MM.1S (cell line): ENCODE measurements around the gene ACE.
A peak's percentile ranks its signal among the peaks of the same experiment; 100 is the strongest.

ENCODE experiments used
- DNase-seq: peaks from one replicate; pipeline ENCODE4 v3.0.0-alpha.2; 2015
- H2AFZ ChIP-seq: fragments of 300-600 bp; sonication (generic); 2 replicates; pipeline ENCODE4 v1.6.0; 2016; ENCODE audit warnings: antibody characterized with exemption, low read length
- H3F3A ChIP-seq: fragments of 300-600 bp; sonication (generic); 2 replicates; pipeline ENCODE4 v1.6.1; 2016; ENCODE audit warnings: mild to moderate bottlenecking, antibody characterized with exemption, low read length, moderate library complexity, mixed read lengths; ENCODE audit not compliant: insufficient read depth
- H3K27ac ChIP-seq: fragments of 300-600 bp; sonication (generic); 2 replicates; pipeline ENCODE4 v1.5.1; 2016; ENCODE audit warnings: mild to moderate bottlenecking, low read length
- H3K27me3 ChIP-seq: fragments of 300-600 bp; sonication (generic); replicated peaks from 2 replicates; pipeline ENCODE4 v1.6.0; 2016; ENCODE audit warnings: low read length; ENCODE audit not compliant: insufficient read depth
- H3K36me3 ChIP-seq: fragments of 300-600 bp; sonication (generic); replicated peaks from 2 replicates; pipeline ENCODE4 v1.6.1; 2016; ENCODE audit warnings: mild to moderate bottlenecking, low read length, mixed read lengths; ENCODE audit not compliant: insufficient read depth
- H3K4me1 ChIP-seq: fragments of 300-600 bp; sonication (generic); 2 replicates; pipeline ENCODE4 v1.6.1; 2016; ENCODE audit warnings: low read length, mixed read lengths
- H3K4me2 ChIP-seq: fragments of 300-600 bp; sonication (generic); 2 replicates; pipeline ENCODE4 v1.6.0; 2016; ENCODE audit warnings: low read depth, low read length
- H3K4me3 ChIP-seq: fragments of 300-600 bp; sonication (generic); 2 replicates; pipeline ENCODE4 v1.5.1; 2016; ENCODE audit warnings: low read length, mixed read lengths
- H3K79me2 ChIP-seq: fragments of 300-600 bp; sonication (generic); 2 replicates; pipeline ENCODE4 v1.6.1; 2016; ENCODE audit warnings: mixed run types, low read length, mixed read lengths
- H3K9ac ChIP-seq: fragments of 300-600 bp; sonication (generic); 2 replicates; pipeline ENCODE4 v1.6.1; 2016; ENCODE audit warnings: low read length, mixed read lengths
- H3K9me2 ChIP-seq: fragments of 300-600 bp; sonication (generic); replicated peaks from 2 replicates; pipeline ENCODE4 v1.6.1; 2016; ENCODE audit warnings: mild to moderate bottlenecking, low read length, mixed read lengths; ENCODE audit not compliant: insufficient read depth
- H3K9me3 ChIP-seq: fragments of 300-600 bp; sonication (generic); replicated peaks from 2 replicates; pipeline ENCODE4 v1.6.1; 2016; ENCODE audit warnings: mild to moderate bottlenecking, low read length, mixed read lengths; ENCODE audit not compliant: insufficient read depth
- H4K20me1 ChIP-seq: fragments of 300-600 bp; sonication (generic); 2 replicates; pipeline ENCODE4 v1.6.1; 2016; ENCODE audit warnings: mild to moderate bottlenecking, low read length, moderate library complexity, mixed read lengths; ENCODE audit not compliant: insufficient read depth
- EZH2 ChIP-seq: fragments of 300-600 bp; sonication (generic); optimal IDR thresholded peaks from 2 replicates; pipeline ENCODE3; 2017; ENCODE audit warnings: low read depth, mild to moderate bottlenecking, antibody characterized with exemption, low read length, mixed read lengths
- EZH2phosphoT487 ChIP-seq: fragments of 300-600 bp; sonication (generic); IDR thresholded peaks from 2 replicates; pipeline ENCODE4 v1.6.1; 2018; ENCODE audit warnings: antibody characterized with exemption, low read length
- TF ChIP-seq, protein P1 (sequence below): fragments of 300-600 bp; sonication (generic); IDR thresholded peaks from 2 replicates; pipeline ENCODE4 v1.5.1; 2016; ENCODE audit warnings: antibody characterized with exemption, low read length, mixed read lengths

Gene ACE

DNA sequence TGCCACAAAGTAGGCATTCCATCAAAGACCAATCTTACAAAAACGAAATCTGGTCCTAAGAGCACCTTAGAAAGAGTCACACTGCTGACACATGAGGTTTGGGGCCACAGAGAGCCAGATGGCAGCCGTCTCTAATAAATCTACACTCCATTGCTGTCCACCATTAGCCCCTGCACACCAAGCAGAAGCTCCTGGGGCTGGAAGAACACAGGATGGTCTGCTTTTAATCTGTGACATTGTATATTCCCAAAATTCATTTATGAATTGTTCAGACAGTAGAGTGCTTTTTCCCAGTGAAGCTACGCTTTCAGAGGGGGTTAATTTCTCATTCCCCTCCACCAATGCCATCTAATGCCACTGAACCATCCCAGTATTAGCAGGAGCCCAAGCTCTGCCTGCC lies 32.4 kb upstream of the ACE start:
- H3K4me3 ChIP-seq, result no peak overlapping the region
- DNase-seq, result no peak
- peaks cover 8% of the 10 kb centered on the region; the same call in 1 of the 2 replicates for H3K4me1 ChIP-seq

DNA sequence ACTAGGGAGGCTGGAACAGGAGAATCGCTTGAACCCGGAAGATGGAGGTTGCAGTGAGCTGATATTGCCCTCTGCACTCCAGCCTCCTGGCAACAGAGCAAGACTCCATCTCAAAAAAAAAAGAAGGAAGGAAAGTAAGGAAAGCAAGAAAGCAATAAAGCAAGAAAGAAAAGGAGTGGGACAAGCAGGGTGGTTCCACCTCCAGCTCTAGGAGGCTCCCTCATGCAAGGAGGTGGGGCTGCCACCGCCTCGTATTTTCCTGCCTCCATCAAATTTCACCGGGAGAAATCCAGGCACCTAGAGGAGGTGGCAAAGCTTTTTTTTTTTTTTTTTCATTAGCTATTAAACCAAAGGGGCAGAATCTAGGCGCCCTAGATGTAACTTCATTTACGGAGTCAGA lies 31.8 kb upstream of the ACE start:
- no peaks in the 10 kb centered on the region for H3K9me2 ChIP-seq
- DNase-seq, result no peak
- TF ChIP-seq EZH2phosphoT487, result no peak
- TF ChIP-seq, protein P1, sequence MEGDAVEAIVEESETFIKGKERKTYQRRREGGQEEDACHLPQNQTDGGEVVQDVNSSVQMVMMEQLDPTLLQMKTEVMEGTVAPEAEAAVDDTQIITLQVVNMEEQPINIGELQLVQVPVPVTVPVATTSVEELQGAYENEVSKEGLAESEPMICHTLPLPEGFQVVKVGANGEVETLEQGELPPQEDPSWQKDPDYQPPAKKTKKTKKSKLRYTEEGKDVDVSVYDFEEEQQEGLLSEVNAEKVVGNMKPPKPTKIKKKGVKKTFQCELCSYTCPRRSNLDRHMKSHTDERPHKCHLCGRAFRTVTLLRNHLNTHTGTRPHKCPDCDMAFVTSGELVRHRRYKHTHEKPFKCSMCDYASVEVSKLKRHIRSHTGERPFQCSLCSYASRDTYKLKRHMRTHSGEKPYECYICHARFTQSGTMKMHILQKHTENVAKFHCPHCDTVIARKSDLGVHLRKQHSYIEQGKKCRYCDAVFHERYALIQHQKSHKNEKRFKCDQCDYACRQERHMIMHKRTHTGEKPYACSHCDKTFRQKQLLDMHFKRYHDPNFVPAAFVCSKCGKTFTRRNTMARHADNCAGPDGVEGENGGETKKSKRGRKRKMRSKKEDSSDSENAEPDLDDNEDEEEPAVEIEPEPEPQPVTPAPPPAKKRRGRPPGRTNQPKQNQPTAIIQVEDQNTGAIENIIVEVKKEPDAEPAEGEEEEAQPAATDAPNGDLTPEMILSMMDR, result no peak
- no peak for TF ChIP-seq EZH2
- H3F3A ChIP-seq, result no peaks in the 10 kb centered on the region; the same call in 1 of the 2 replicates
- H4K20me1 ChIP-seq, result no peaks in the 10 kb centered on the region
- H3K27me3 ChIP-seq, result no peaks in the 10 kb centered on the region
- H2AFZ ChIP-seq, result no peak overlapping the region
- no peaks in the 10 kb centered on the region for H3K9me3 ChIP-seq
- H3K4me3 ChIP-seq, result peak overlapping the region; percentile 74; the same call in 1 of the 2 replicates
- H3K4me2 ChIP-seq, result peak overlapping the region; percentile 100
- H3K79me2 ChIP-seq, result no peaks in the 10 kb centered on the region
- H3K27ac ChIP-seq, result no peak overlapping the region
- H3K9ac ChIP-seq, result peak overlapping the region; percentile 74; the same call in 1 of the 2 replicates
- H3K4me1 ChIP-seq, result 0 out of 2 replicates have a peak, but pooled peaks cover 4% of the 10 kb centered on the region
- H3K36me3 ChIP-seq, result no peaks in the 10 kb centered on the region

More for the DNA sequence above, 32.4 kb upstream of the ACE start:
- H2AFZ ChIP-seq, result no peak overlapping the region
- H3K27ac ChIP-seq, result no peak overlapping the region
- no peaks in the 10 kb centered on the region for H4K20me1 ChIP-seq
- TF ChIP-seq EZH2 (no peak), EZH2phosphoT487 (no peak)
- TF ChIP-seq, protein P1, result no peak
- no peaks in the 10 kb centered on the region for H3K36me3 ChIP-seq
- H3K9me3 ChIP-seq, result no peaks in the 10 kb centered on the region
- no peak overlapping the region for H3K9ac ChIP-seq
- H3K27me3 ChIP-seq, result no peaks in the 10 kb centered on the region
- no peaks in the 10 kb centered on the region; the same call in 1 of the 2 replicates for H3F3A ChIP-seq
- no peaks in the 10 kb centered on the region for H3K79me2 ChIP-seq
- no peaks in the 10 kb centered on the region for H3K9me2 ChIP-seq
- no peak overlapping the region for H3K4me2 ChIP-seq

DNA sequence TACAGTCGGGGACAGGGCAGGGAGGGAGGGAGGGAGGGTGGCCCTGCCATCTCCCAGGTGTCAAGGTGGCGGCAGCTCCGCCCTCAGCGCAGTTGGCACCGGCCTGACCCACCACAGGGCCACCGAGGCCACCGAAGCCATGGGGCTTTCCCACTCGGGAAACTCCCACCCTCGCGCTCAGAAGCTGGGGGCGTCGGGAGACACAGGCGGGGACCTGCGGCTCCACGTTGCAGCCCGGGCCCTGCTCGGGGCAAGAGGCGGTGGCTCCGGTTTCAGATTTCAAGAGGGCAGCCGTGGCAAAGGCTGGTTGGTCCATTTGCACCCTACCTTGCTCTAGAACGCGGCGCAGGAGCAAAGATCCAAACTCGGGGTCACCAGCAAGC lies 31.3 kb upstream of the ACE start:
- no peaks in the 10 kb centered on the region for H3K9me2 ChIP-seq
- no peaks in the 10 kb centered on the region; the same call in 1 of the 2 replicates for H3F3A ChIP-seq
- H3K9me3 ChIP-seq, result no peaks in the 10 kb centered on the region
- TF ChIP-seq, protein P1, result no peak
- TF ChIP-seq EZH2 (no peak), EZH2phosphoT487 (no peak)
- no peaks in the 10 kb centered on the region for H3K79me2 ChIP-seq
- peak overlapping the region; percentile 74 for H3K9ac ChIP-seq
- H3K4me2 ChIP-seq, result peak overlapping the region; percentile 100
- H3K4me1 ChIP-seq, result 0 out of 2 replicates have a peak, but pooled peaks cover 4% of the 10 kb centered on the region
- no peaks in the 10 kb centered on the region for H4K20me1 ChIP-seq
- H3K36me3 ChIP-seq, result no peaks in the 10 kb centered on the region
- H2AFZ ChIP-seq, result peak overlapping the region; percentile 95
- peak; percentile 25 for DNase-seq
- H3K27ac ChIP-seq, result no peak overlapping the region
- H3K27me3 ChIP-seq, result no peaks in the 10 kb centered on the region
- H3K4me3 ChIP-seq, result peak overlapping the region; percentile 74
